ENCODE measurements around the gene ANKRD11. TPM values are rescaled to one million over a fixed set of nuclear protein-coding genes. Genes with fewer than 3 reads are reported as not detected.

Gene ANKRD11
- total RNA-seq, 1 experiment from 2014 or later = 116 TPM

DNA sequence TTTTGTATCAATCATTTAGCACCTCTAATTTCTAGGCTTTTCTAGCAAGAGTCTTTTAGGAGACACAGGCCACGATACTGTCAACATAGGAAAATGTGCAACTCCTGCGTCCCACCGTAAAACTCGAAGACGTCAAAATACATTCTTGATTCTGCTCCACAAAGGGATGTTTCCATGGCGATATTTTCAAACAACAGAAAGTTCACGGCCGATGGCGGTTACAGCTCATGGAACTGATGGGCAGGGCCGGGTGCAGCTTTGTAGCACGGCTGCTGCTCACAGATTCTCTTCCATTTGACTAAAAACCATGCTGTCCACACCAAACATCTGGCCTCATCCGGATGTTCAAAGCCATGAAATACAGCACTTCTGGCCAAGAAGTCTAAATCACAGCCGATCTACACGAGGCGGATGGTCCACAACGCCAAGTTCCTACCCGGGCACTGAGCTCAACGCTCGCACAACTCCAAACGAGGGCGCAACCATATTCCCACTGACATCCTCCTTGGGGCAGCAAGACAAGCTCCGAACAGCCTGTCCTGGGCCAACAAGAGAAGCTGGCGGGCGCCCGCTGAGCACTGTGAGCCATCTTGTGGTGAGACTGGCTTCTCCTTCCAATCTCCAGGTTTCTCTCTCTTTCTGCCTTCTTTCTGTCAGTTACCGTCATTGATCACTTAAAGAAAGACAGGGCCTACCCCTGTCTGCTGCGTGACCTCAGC, 193.0 kb downstream of the ANKRD11 start:
- no peak overlapping the region for H3K27ac ChIP-seq
- H3K36me3 ChIP-seq = peaks cover 33% of the 10 kb centered on the region

DNA sequence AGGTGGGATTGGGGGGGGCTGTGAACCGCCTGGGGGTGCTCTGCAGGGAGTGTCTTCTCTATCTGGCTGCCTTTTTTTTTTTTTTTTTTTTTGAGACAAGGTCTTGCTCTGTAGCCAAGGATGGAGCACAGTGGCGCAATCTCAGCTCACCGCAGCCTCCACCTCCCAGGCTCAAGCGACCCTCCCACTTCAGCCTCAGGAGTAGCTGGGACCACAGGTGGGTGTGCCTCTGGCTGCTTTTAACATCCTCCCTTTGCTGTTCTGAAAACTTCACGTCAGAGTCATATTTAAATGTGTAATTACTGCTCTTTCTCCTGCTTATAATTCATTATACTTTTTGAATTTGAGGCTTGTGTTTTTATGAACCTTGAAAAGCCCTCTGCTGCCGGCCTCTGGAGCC, 194.4 kb downstream of the ANKRD11 start:
- DNase-seq = no peak
- no peaks in the 10 kb centered on the region for H3K9me3 ChIP-seq (replicated peaks)
- H3K4me3 ChIP-seq = no peak overlapping the region
- H3K4me1 ChIP-seq = peaks cover 6% of the 10 kb centered on the region
- H3K27ac ChIP-seq = no peak overlapping the region
- peaks cover 28% of the 10 kb centered on the region for H3K36me3 ChIP-seq
- H3K27me3 ChIP-seq = no peaks in the 10 kb centered on the region

More for the DNA sequence above, 193.0 kb downstream of the ANKRD11 start:
- no peaks in the 10 kb centered on the region for H3K27me3 ChIP-seq
- H3K4me1 ChIP-seq = peaks cover 6% of the 10 kb centered on the region
- no peak overlapping the region for H3K4me3 ChIP-seq
- DNase-seq = peak in 1 of 2 experiments; percentile 35
- no peaks in the 10 kb centered on the region for H3K9me3 ChIP-seq (replicated peaks)

DNA sequence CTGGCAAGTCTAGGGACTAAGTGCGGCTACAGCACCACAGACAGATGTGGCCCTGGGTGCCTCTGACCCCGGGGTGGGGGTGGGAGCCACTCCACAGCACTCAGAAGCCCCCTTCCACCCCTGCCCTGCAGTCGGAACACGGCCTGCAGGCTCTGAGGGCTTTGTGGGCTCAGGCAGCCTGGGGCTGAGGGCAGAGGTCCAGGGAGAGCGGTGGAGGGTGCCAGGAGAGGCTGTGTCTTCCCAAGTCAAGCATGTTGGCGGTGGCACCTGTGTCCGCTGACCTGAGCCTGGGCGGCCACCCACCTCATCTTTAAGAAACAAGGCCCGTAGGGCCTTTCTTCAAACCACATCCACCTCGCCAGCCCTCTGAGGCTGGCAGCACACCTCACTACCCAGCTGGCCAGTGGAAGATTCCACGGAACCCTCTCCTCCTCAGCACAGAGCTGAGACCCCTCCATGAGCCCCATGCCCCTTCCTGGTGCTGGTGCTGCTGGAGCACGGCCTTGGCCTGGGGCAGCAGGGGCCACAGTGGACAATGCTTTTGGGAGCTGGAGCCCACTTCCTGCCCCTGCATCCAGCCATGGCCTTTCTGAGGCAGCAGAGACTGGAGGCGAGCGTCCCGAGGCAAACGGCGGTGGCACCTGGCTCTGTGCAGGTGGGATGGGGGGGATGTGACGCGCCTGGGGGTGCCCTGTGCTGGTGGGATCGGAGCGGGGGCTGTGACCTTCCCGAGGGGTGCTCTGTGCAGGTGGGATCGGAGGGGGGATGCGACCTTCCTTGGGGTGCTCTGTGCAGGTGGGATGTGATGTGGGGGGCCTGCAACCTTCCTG, 195.1 kb downstream of the ANKRD11 start:
- Histone ChIP-seq H3K4me3 (no peak overlapping the region), H3K9me3 (replicated peaks) (no peaks in the 10 kb centered on the region), H3K27me3 (no peaks in the 10 kb centered on the region), H3K4me1 (peaks cover 6% of the 10 kb centered on the region), H3K27ac (no peak overlapping the region), H3K36me3 (peaks cover 28% of the 10 kb centered on the region)
- DNase-seq = no peak

DNA sequence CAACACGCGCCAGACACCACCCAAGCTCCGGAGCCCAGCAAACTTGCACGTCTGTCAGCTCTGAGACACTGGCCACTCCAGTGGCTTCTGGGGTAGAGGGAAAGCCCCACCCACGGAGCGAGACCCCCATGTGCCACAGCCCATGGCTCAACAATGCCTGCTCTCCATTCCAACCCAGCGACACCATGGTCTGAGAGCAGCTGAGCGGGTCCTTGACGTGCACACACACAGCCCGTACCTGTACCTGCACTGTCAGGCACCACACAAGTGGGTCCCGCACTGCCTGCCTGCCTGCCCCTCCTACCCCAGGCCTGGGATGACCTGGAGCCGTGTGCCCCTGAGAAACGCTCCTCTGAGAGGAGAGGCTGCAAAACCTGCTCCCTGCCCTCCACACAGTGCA, 195.9 kb downstream of the ANKRD11 start:
- Histone ChIP-seq H3K4me1 (peaks cover 6% of the 10 kb centered on the region), H3K4me3 (no peak overlapping the region), H3K27ac (no peak overlapping the region), H3K27me3 (no peaks in the 10 kb centered on the region), H3K36me3 (peaks cover 27% of the 10 kb centered on the region), H3K9me3 (replicated peaks) (no peaks in the 10 kb centered on the region)
- no peak for DNase-seq

DNA sequence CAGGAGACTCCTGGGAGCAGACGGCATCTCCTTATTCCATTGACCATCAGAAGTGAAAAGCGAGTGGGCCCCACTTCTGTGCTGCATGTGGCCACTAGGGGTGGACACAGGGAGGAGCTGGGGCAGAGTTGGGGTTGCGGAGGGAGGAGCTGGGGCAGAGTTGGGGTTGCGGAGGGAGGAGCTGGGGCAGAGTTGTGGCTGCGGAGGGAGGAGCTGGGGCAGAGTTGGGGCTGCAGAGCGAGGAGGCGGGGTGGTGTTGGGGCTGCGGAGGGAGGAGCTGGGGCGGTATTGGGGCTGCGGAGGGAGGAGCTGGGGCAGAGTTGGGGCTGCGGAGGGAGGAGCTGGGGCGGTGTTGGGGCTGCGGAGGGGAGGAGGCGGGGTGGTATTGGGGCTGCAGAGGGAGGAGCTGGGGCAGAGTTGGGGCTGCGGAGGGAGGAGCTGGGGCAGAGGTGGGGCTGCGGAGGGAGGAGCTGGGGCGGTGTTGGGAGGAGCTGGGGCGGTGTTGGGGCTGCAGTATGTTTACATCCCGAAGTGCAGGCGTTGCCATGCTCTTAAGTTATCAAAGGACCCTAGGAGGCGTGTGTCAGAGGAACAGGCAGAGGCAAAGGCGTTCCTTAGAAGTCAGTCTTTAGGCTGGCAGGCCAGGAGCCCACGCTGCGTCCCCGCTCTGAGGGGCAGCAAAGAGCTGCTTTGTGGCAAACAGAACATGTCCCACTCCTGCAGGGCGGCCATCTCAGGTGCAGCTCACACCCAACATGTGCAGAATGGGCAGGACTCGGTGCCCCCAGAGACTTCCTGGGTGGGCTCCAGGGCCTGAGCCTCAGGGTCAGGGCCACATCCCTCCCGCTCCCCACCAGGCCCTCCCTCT, 196.9 kb downstream of the ANKRD11 start:
- no peaks in the 10 kb centered on the region for H3K27me3 ChIP-seq
- H3K27ac ChIP-seq = no peak overlapping the region
- no peak for DNase-seq
- peaks cover 6% of the 10 kb centered on the region for H3K4me1 ChIP-seq
- H3K36me3 ChIP-seq = peaks cover 27% of the 10 kb centered on the region
- no peak overlapping the region for H3K4me3 ChIP-seq
- H3K9me3 ChIP-seq (replicated peaks) = no peaks in the 10 kb centered on the region

DNA sequence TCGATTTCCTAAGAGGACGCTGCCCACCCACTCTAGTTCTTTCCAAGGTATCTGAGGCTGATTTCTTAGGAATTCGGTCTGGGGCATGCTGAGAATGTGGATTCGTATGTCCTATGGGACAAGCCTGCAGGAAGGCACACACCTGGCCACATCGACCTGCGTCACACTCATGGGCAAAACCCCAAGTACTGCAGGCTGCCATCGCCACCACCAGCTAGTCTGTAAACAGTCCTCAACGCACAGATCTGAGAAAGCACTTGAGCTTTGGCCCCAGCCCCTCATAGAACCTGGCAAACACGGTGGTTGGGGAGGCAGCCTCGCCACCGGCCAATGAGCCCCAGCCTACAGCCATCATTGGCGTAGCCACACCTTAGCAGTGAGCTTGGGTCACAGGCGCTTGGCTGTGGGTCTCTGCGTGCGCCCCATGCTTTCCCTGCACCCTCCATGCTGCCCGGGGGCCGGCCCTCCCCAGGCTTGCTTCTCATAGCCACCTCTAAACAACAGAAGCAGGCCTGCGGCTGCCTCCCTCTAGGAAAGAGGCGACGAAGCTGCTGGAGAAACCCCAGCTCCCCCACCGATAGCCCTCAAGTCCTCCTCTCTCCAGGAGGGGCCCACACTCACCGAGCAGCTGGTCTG, 197.8 kb downstream of the ANKRD11 start:
- no peaks in the 10 kb centered on the region for H3K9me3 ChIP-seq (replicated peaks)
- no peak overlapping the region for H3K27ac ChIP-seq
- no peaks in the 10 kb centered on the region for H3K27me3 ChIP-seq
- DNase-seq = no peak
- H3K4me3 ChIP-seq = no peak overlapping the region
- peaks cover 5% of the 10 kb centered on the region for H3K4me1 ChIP-seq
- H3K36me3 ChIP-seq = peaks cover 31% of the 10 kb centered on the region

DNA sequence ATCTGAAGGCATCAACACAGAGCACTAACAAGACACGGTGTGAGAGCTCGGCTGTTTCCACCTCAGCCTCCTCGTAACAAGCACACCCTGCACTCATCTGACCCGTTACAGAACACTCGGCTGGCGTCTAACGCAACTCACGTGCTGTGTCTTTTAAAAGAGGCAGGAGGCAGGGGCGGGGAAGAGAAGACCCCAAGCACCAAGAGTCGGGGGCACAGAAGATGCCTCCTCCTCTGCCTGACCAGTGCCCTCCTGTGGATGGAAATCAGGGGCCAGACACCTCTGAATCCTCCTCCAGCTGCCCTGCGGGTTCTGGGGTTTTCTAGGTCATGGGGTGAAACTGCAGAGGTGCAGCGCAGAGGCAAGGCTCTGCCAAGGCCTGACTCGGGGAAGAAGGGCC, 198.6 kb downstream of the ANKRD11 start:
- no peak overlapping the region for H3K27ac ChIP-seq
- H3K27me3 ChIP-seq = no peaks in the 10 kb centered on the region
- H3K4me1 ChIP-seq = no peaks in the 10 kb centered on the region
- peaks cover 32% of the 10 kb centered on the region for H3K36me3 ChIP-seq
- no peak for DNase-seq
- H3K4me3 ChIP-seq = no peak overlapping the region
- no peaks in the 10 kb centered on the region for H3K9me3 ChIP-seq (replicated peaks)

DNA sequence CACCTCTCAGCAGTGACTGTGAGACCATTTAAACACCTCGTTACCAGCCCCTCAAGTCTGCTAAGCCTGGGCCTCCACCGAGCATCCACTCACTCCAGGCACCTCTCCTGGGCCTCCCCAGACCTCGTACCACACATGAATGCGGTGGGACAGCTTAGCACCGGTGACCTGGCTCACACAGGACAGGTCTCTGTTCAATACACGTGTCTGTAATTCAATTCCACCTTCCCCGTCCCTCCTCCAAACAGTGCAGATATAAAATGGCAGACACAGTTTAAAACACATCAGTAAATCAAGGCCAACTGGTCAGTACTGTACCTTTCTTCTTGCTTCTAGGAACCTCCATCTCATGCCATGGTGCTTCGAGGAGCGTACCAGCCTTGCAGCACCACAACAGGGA, 199.0 kb downstream of the ANKRD11 start:
- H3K4me3 ChIP-seq = no peak overlapping the region
- DNase-seq = no peak
- peaks cover 36% of the 10 kb centered on the region for H3K36me3 ChIP-seq
- no peak overlapping the region for H3K27ac ChIP-seq
- no peaks in the 10 kb centered on the region for H3K4me1 ChIP-seq
- H3K9me3 ChIP-seq (replicated peaks) = no peaks in the 10 kb centered on the region
- no peaks in the 10 kb centered on the region for H3K27me3 ChIP-seq

DNA sequence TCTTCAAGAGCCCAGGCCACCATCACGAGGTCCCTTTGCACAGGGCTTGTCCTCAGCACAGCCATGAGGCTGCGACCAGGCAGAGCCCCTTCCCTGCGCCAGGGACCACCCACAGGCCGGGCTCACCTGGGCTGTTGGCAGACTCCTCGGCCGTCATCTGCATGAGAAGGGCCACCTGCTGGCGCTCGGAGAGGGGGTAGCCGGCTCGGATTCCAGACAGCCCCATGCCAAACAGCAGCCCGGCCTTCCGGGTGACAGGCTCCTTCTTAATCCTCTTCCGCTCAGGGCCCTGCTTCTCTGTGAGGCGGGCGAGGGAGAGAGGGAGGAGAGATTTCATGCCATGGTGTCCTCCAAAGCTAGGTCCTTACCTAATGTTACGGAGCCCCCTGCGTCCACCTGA, 199.5 kb downstream of the ANKRD11 start:
- H3K9me3 ChIP-seq (replicated peaks) = no peaks in the 10 kb centered on the region
- H3K4me1 ChIP-seq = no peaks in the 10 kb centered on the region
- no peaks in the 10 kb centered on the region for H3K27me3 ChIP-seq
- no peak overlapping the region for H3K4me3 ChIP-seq
- peaks cover 37% of the 10 kb centered on the region for H3K36me3 ChIP-seq
- H3K27ac ChIP-seq = no peak overlapping the region
- no peak for DNase-seq

DNA sequence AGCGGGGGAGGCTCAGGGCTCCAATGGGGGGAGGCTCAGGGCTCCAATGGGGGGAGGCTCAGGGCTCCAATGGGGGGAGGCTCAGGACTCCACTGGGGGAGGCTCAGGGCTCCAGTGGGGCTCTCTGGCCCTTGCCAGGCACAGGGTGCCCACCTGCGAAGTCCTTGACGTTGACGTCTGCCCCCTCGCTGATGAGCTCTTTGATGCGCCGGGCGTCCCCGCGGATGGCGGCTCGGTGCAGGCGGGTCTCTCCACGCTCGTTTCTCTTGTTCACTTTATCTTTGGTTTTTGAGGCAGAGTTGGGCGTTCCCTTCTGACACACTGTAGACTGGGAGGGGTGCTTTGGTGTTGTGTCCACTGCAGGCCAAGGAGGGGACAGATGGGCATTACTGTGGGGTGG, 199.9 kb downstream of the ANKRD11 start:
- Histone ChIP-seq H3K4me1 (no peaks in the 10 kb centered on the region), H3K36me3 (peaks cover 41% of the 10 kb centered on the region), H3K4me3 (no peak overlapping the region), H3K27ac (no peak overlapping the region), H3K9me3 (replicated peaks) (no peaks in the 10 kb centered on the region), H3K27me3 (no peaks in the 10 kb centered on the region)
- DNase-seq = no peak

DNA sequence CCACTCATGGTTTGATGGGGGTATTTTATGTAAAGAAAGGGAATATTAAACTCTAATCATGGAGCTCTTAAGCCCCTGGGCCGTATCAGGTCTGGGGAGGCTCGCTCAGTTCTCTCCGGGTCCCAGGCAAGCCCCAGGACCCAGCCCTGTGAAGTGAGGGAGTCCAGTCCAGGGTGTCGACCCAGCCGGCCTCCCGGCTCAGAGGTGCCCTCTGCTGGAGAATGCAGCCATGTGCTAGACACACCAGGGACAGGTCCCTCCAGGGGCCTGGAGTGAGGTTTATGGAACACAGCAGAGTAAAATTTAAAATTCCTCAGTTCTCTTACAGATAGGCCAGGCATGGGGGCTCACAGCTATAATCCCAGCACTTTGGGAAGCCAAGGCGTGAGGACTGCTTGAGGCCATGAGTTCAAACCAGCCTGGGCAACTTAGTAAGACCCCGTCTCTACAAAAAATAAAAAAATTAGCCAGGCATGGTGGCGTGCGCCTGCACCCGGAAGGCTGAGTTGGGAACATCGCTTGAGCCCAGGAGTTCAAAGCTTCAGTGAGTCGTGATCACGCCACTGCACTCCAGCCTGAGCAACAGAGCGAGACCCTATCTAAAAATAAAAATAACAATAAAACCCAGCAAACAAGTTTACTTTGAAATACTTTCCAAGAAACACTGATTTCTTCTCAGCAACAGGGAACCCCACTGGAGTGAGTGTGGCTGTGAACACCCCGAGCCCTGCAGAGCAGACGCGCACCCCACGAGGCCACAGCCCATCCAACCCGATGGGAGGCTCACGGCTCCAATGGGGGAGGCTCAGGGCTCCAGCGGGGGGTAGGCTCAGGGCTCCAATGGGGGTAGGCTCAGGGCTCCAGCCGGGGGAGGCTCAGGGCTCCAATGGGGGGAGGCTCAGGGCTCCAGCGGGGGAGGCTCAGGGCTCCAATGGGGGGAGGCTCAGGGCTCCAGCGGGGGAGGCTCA, 200.6 kb downstream of the ANKRD11 start:
- no peak overlapping the region for H3K27ac ChIP-seq
- no peaks in the 10 kb centered on the region for H3K27me3 ChIP-seq
- H3K4me1 ChIP-seq = no peaks in the 10 kb centered on the region
- H3K4me3 ChIP-seq = no peak overlapping the region
- peak; percentile 82 to 87 for DNase-seq
- no peaks in the 10 kb centered on the region for H3K9me3 ChIP-seq (replicated peaks)
- peaks cover 48% of the 10 kb centered on the region for H3K36me3 ChIP-seq

DNA sequence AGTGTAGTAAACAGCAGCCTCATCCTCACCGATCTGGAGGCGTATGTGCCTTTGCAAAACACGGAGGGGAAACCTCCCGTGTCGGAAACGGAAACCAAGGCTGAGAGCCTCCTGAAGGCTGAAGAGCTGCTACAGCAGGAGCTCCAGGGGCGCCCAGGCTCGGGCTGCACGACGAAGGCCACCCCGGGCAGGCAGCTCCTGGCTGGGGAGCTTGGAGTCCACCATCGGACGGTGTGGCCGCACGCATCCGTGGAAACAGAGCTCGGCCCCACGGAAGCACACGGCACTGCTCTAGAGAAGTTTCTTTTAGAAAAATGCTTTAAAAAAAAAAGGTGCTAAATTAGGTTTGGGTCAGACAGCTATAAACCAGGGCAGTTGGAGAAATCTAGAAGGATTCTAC, 201.4 kb downstream of the ANKRD11 start:
- Histone ChIP-seq H3K9me3 (replicated peaks) (no peaks in the 10 kb centered on the region), H3K27me3 (no peaks in the 10 kb centered on the region), H3K36me3 (peaks cover 56% of the 10 kb centered on the region), H3K4me1 (no peaks in the 10 kb centered on the region), H3K4me3 (no peak overlapping the region), H3K27ac (no peak overlapping the region)
- no peak for DNase-seq

DNA sequence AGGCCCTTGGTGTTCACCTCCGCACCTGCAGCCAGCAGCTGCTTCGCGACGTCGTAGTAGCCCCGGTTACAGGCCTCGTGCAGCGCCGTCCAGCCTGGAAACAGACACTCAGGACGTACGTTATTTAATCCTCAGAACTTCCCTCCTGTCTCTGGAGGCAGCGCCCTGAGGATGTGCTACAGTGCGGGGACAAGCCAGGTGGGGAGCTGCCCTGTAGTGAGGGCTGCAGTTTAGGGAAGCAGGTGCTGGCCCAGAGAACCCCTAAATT, 201.8 kb downstream of the ANKRD11 start:
- Histone ChIP-seq H3K4me3 (no peak overlapping the region), H3K27ac (no peak overlapping the region), H3K9me3 (replicated peaks) (no peaks in the 10 kb centered on the region), H3K4me1 (no peaks in the 10 kb centered on the region), H3K27me3 (no peaks in the 10 kb centered on the region), H3K36me3 (peaks cover 60% of the 10 kb centered on the region)
- DNase-seq = no peak

All from SJCRH30 (cell line).